GM18502 (cell line): Measurements from ENCODE around the gene EWSR1.
"Not testable (repeated sequence)": the region's sequence is repeated elsewhere in the genome, so short reads cannot be mapped to it uniquely, and the experiment has no call there.

Source experiments
- ATAC-seq: cut with Tn5 transposase; IDR thresholded peaks from one replicate; pipeline ENCODE4 v1.9.1; 2021; ENCODE audit warnings: mild to moderate bottlenecking; ENCODE audit not compliant: unreplicated experiment, poor library complexity

EWSR1 gene, protein sequence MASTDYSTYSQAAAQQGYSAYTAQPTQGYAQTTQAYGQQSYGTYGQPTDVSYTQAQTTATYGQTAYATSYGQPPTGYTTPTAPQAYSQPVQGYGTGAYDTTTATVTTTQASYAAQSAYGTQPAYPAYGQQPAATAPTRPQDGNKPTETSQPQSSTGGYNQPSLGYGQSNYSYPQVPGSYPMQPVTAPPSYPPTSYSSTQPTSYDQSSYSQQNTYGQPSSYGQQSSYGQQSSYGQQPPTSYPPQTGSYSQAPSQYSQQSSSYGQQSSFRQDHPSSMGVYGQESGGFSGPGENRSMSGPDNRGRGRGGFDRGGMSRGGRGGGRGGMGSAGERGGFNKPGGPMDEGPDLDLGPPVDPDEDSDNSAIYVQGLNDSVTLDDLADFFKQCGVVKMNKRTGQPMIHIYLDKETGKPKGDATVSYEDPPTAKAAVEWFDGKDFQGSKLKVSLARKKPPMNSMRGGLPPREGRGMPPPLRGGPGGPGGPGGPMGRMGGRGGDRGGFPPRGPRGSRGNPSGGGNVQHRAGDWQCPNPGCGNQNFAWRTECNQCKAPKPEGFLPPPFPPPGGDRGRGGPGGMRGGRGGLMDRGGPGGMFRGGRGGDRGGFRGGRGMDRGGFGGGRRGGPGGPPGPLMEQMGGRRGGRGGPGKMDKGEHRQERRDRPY

DNA sequence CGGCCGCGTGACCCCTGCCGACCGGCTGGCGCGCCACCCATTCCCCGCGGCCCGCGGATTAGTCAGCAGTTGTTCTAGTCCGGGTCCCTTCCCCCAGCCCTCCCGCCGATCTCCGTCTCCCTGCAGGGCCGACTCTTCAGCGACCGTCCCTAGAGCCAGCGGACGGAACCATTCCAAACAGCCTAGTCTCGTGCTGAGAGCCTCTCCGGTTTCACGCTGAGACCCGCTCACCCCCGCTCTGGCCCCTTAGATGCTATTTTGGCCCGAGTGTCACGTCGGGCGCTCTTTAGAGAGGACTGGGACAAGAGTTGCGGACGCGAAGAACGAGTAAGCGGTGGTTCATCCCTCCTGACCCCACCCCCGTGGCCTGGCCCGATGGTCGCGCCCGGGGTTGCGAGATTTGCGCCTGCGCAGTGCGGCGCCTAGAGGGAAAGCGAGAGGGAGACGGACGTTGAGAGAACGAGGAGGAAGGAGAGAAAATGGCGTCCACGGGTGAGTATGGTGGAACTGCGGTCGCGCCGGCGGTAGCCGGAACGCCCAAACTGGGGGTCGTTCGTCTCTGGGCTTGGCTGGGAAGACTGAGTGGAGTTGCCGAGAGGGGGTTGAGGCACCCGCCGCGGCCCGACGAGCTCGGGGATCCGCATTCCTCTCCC is at the start of gene EWSR1, which contains the start of gene RHBDD3:
Gene EWSR1 (plus strand): TSS at position 411 of the 653 bp plus-strand sequence. CDS start 69 bp downstream, at position 480.
Gene RHBDD3 (minus strand): TSS at position 124 of the 653 bp plus-strand sequence. CDS start 2,355 bp downstream, outside the sequence.
- ATAC-seq = peak; percentile 74

DNA sequence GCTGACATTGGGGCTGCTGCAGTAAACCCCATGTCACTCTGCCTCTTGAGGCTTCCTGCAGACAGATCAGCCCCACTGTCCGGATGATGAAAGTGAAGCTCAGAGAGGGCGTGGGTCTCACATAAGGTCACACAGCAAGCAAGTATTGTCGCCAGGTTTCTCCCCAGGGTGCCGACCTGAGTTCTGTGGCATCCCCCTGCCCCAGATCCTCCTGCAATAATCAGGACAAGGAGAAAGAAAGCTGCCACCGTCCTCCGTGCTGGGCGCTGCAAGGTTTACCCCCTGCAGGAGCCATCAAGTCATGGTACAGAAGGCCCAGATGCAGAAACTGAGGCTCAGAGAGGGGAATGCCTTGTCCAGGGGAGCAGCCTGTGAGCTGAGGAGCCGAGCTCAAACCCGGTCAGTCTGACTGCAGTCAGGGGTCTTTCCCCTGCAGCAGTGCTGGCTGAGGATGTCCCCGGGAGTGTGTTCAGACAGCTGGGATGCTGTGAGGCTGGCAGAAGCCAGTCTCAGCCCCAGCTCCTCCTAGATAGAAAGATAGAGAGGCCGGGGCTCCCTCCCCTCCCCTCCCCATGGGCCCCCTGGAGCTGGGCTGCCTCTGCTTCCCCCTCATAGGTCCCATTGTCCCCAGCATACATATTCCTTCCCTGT is 49.2 kb upstream of the EWSR1 start:
- ATAC-seq = no peak

DNA sequence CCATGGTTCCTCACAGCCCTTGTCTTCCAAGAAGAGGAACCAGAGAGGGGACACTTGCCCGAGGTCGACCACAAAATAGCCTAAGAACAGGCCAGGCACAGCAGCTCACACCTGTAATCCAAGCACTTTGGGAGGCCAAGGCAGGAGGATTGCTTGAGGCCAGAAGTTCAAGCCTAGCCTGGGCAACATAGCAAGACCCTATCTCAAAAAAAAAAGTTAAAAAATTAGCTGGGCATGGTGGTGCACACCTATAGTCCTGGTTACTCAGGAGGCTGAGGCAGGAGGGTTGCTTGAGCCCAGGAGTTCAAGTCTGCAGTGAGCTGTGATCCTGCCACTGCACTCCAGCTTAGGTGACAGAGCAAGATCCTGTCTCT is 48.7 kb upstream of the EWSR1 start:
- not testable (repeated sequence) for ATAC-seq

DNA sequence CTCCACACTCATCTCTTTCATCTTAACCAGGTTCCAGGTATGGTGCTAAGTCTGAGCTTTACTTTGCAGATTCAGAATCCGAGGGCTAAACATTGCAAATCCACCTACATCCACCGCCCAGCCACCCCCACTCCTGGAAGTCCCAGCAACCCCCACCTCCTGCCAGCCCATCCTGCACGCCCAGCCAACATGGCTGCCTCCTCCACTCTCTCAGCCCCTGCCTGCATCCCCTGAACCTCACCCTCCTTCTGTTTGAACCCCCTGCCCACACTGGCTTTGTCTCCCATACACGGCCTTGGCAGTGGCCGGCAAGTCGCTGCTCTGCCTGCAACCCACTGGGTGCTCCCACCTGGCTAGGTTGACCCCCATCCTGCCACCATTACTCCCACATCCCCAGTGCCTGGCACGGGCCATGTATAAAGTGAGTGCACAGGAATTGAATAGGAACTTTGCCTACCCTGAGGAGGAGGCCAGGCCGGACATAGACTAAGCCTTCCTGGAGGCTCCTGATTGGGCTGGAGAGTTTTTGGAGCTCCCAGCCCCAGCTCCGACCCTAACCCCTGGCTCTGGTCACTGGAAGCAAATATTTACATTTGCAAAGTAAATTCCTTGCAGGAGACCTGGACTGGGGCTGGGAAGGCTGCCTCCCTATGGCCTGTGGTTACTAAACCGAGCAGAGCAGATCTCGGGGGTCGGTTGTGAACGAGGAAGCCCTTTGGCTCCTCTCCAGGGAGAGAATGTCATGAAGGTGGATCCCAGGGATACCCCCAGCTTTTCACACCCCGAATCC is 48.0 kb upstream of the EWSR1 start:
- no peak for ATAC-seq

DNA sequence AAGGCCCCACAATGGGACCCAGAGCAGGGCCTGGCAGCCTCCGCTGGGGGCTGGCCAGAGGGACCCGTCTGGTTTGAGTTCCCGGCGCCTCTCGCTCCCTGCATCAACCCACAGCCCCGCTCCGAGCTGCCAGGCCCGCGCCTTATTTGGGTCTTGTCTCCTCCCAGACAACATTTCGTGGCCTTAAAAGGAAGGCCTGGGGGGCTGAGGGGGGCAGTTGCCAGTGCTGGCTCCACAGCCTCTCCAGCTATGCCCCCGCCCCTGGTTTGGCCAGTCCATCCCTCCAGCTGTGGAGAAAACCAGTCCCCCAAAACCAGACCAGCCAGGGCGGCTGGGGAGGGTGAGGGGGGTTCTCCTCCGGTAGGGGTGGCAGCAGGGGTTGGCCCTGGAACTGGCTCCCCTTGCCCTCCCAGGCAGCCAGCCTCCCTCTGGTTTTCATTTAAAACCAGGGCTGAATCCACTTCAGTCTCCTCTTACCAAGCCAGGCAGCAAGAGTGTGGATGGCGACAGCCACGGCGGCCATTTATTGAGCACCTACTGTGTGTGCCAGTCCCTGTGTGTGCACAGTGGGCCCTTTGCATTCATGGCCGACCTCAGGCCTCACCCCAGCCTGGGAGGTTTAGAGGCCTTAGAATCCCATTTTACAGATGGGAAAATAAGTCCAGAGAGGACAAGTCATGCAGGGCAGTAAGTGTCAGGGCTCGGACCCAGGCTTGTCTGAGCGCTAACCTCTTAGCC is 43.8 kb upstream of the EWSR1 start:
- ATAC-seq = no peak

DNA sequence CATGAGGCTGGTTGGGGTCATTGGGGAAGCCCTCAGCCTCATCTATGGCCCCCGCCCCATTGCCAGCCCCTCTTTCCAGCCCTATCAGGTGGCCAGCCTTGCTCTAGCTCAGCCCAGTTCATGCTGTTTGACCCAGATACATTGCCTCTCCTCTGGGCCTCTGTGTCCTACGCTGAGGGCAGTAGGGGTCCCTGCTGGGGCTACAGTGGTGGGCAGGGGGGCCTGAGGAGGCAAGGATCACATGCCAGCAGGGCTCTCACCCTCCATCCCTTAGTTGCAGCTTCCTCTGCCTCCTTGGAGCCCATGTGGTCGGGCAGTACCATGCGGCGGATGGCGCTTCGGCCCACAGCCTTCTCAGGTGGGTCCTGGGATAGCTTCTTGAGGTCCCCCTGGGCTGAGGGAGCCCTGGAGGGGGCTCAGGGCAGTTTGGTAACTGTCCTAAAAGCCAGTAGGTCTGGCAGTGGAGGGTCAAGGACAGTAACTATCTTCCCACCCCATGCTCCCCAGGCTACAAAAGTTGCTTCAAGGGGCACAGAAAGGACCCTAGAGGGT is 43.1 kb upstream of the EWSR1 start:
- ATAC-seq = no peak

DNA sequence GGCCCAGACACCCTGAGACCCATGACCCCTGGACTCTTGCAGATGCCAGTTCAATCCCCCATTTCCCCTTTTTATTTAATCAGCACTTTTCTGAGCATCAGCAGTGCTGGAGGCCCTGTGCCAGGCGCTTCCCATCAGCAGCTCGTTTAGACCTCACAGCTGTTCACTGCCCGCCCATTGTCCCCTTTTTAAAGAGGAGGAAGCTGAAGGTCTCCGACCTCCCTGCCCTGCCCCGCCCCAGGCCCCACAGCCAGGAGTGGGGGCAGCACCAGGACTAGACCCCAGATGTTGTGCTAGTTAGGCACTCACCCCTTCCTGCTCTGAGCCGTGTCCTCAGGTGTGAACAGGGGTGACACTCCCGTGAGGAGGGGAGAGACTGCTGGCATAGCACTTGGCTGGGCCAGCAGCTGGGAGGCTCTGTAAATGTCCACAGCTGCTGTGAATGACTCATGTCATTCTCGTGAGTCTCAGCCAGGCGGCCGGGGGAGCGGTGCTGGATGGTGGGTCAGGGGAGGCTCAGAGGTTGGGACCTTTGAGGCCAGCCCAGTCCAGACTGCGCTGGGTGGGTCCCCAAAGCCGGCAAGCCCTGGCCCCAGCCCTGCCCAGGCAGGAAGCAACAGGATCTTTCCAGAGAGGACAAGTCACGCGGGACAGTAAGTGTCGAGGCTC is 42.5 kb upstream of the EWSR1 start:
- no peak for ATAC-seq

DNA sequence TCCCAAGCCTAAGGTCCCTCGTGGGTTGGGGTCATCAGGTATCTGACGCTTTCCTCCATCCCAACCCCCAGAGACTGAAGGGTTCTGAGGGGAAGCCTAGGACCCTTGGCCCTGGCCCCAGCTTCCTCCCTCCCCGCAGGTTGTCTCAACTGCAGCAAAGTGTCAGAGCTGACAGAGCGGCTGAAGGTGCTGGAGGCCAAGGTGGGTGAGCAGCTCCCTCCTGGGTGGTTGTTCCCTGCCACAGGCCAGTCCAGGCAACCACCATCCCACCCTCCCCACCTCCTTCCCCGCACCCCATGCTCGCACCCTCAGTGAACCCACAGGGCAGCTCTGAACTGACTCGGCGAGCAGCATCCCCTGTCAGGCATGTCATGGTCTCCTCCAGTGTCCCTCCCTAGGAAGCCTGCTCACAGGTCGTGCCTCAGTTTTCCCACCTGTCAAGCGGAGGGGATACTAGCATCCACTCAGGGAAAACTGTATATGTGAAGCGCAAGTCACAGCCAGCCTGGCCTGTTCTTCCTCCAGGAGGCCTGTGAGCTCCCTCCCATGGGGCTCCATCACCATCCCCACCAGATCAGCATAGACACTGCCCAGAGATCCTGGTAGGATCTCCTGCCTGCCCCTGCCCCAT is 41.6 kb upstream of the EWSR1 start:
- no peak for ATAC-seq

DNA sequence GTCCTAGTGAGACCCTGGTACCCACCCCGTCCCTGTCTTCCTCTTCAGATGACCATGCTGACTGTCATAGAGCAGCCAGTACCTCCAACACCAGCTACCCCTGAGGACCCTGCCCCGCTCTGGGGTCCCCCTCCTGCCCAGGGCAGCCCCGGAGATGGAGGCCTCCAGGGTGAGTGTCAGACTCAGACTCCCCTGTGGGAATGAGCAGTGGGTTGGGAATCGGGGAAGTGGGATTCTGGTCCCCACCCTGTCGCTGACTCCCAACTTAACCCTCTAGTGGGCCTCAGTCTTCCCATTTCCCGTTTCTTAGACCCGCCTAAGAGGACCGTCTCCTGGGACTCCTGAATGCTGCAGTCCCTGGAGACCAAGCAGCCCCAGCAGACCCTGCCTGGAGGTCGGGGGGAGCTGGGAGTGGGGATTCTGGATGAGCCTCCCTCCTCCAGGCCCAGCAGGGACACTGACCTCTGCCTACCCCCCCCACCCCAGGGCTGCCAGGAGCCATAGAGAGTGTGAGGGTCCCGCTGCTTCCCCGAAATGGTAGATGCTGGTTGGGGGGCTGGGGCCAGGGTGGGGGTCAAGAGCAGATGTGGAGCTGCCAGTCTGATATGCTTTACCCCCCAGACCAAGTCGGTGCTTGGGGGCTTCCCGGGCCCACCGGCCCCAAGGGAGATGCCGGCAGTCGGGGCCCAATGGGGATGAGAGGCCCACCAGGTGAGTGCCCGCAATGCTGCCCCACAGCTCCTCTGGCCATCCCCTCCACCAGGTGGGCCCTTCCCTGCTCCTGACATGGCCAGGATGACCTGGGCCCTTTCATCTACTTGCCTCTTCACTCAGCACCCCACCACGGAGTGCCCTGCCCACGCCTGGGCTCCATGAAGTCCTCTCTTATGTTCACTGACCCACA is 36.8 kb upstream of the EWSR1 start:
- ATAC-seq = no peak

DNA sequence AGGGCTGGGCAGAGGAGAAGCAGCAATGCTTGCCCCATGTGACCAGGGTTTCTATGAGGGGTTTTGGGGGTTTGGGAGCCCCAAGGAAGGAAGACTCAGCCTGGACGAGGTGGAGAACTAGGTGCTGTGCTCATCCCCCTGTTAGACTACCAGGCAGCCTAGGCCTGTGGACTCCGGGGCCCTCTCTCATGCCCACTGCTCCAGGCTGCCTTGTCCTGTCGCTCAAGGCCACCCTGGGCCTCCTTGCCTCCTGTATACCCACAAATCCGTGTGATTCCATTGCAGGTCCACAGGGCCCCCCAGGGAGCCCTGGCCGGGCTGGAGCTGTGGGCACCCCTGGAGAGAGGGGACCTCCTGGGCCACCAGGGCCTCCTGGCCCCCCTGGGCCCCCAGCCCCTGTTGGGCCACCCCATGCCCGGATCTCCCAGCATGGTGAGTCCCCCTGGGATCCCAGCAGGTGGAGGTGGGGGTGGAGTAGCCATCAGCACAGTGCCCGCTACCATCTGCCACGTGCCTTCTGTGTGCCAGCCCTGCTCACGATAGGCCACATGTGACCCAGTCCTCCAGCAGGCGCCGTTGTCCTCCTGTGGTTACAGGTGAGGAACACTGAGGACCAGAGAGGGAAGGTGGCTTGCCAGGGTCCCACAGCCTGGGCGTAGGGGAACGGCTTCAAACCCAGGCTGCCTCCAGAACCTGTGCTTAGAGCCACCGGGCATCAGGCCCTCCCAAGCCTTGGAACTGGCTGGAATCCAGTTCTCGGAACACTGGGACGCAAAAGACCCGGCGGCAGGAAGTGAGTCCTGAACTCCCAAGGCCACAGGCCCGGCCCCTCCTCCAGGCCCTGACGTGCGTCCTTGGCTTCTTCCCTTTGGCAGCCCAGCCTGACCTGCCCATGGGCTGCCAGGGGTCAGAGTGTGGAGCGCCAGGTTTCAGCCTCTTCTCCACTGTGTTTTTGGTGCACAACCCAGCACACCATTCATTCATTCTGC is 35.8 kb upstream of the EWSR1 start:
- no peak for ATAC-seq

DNA sequence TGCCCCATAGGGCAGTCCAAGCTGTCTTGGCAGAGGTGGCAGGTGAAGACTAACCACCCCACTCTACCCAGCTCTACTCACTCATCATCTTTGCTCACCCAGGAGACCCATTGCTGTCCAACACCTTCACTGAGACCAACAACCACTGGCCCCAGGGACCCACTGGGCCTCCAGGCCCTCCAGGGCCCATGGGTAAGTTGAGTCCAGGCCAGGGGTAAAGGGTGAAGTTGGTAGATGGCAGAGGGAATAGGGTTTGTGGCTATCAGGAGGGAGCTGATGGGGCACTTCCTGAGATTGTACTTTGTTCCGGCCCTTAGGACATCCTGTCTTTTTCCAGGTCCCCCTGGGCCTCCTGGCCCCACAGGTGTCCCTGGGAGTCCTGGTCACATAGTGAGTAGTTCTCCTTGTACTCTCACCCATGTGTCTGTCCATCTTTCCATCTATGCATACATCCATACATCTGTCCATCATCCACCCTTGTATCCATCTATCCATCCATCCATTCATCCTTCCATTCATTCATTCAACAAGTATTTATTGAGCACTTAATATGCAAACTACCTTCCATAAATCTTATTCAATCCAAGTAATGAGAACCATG is 34.7 kb upstream of the EWSR1 start:
- ATAC-seq = no peak

DNA sequence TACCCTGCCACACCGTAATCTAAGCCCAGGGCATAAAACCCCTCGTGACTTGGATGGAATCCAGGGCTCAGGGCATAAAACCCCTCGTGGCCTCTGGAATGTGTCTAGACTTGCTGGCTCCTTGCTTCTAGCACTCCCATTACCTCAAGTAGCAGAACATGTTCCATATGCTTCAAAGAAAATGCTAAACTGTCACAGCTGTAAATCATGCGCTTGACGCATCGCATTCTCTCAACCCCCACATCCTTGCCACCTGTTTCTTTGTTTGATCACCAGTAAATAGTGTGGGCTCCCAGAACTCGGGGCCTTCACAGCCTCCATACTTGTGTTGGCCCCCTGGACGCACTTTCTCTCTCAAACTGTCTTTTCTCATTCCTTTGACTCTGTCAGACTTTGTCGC is 27.6 kb upstream of the EWSR1 start:
- not testable (repeated sequence) for ATAC-seq

DNA sequence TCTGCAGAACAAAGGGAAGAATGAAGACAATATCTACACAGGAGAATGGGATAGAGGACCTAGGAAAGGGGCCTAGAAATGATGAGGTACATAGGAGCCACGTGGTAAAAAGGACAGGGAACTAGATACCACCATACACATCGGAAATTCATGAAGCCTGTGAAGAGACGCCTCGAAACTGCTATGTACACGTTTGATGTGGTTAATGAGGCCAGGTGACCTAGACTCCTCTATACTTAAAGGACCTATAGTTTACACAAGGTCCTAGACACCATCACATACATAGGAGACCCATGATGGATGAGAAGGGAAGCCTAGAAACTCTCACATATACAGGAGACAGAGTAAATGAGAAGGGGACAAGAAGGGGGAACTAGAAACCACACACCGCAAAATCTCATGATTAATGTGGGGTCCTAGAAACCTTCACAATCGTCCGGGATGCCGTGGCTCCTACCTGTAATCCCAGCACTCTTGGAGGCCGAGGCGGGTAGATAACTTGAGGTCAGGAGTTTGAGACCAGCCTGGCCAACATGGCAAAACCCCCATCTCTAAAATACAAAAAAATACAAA is 24.1 kb upstream of the EWSR1 start:
- no peak for ATAC-seq

DNA sequence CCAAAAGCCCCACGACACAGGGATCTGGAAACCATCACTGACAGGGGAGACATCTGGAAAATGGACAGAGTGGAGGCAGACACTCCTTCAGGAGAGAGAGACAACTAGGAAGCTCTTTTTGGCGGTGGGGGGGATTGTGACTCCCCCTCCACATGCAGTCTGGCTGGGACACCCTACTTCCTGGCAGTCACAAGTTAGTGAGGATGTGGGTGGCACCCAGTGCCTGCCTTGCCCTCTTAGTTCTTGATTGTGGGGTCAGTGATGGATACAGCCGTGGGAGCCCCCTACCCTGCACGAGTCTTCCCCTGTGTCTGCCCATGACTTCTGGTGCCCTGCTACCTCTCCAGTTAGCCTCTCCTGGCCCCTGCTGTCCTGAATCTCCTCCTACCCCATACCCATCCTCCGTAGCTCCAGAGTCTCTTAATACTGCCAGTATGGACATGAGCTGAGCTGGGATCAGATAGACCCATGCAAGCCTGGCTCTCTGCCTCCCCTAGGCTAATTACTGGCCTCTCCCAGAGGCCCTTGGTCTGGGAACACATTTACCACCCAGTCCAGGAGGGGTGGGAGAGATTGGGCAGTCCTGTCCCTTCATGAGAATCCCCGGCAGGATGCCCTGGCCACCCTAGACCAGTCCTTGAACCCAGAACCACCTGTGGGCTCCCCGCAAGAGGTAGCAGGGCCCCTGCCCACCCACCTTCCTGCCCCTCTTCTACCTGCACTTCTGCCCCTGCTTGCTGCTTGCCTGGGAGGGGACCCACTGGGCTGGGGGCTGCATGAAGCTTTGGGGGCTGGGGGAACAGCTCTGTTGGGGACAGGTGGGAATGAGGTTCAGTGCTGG is 23.1 kb upstream of the EWSR1 start:
- no peak for ATAC-seq
